ENCODE data around the gene CTNND2. TPM values are rescaled to one million over a fixed set of nuclear protein-coding genes. Genes with fewer than 3 reads are reported as not detected.

Gene CTNND2
- total and polyA plus RNA-seq, 2 donors (not counting 1 experiment from before 2014, with no cell fraction given), result not detected

- no peak for TF ChIP-seq EZH2 (IDR thresholded peaks at IDR 0.05; ENCODE audit: borderline replicate concordance, insufficient read depth, low read depth, low read length, poor library complexity, severe bottlenecking)
- TF ChIP-seq, protein P1, sequence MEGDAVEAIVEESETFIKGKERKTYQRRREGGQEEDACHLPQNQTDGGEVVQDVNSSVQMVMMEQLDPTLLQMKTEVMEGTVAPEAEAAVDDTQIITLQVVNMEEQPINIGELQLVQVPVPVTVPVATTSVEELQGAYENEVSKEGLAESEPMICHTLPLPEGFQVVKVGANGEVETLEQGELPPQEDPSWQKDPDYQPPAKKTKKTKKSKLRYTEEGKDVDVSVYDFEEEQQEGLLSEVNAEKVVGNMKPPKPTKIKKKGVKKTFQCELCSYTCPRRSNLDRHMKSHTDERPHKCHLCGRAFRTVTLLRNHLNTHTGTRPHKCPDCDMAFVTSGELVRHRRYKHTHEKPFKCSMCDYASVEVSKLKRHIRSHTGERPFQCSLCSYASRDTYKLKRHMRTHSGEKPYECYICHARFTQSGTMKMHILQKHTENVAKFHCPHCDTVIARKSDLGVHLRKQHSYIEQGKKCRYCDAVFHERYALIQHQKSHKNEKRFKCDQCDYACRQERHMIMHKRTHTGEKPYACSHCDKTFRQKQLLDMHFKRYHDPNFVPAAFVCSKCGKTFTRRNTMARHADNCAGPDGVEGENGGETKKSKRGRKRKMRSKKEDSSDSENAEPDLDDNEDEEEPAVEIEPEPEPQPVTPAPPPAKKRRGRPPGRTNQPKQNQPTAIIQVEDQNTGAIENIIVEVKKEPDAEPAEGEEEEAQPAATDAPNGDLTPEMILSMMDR (IDR thresholded peaks at IDR 0.05), result no peak
- Histone ChIP-seq H3K9ac (ENCODE audit: low read length) (no peak overlapping the region), H3K36me3 (replicated peaks in 1 of 2; ENCODE audit: control extremely low read depth in 1 of 2, control insufficient read depth in 1 of 2, extremely low read depth in 1 of 2, insufficient read depth in 2 of 2, low read length in 1 of 2) (no peaks in the 10 kb centered on the region), H3K27ac (ENCODE audit: low read length in 2 of 2) (no peak overlapping the region), H3K79me2 (ENCODE audit: control insufficient read depth, insufficient read depth, low read length) (no peaks in the 10 kb centered on the region), H3K9me3 (ENCODE audit: control extremely low read depth in 1 of 3, control insufficient read depth in 2 of 3, insufficient read depth in 1 of 3, low read length in 2 of 3) (no peaks in the 10 kb centered on the region), H2AFZ (ENCODE audit: insufficient read depth, low read depth, low read length, poor library complexity, severe bottlenecking) (no peak overlapping the region), H3K27me3 (replicated peaks in 1 of 4; ENCODE audit: control extremely low read depth in 1 of 4, control insufficient read depth in 3 of 4, insufficient read depth in 4 of 4, low read length in 3 of 4) (no peaks in the 10 kb centered on the region), H3K4me1 (ENCODE audit: control insufficient read depth in 2 of 2, insufficient read depth in 2 of 2, low read length in 2 of 2) (no peaks in the 10 kb centered on the region), H3K4me2 (replicated peaks; ENCODE audit: low read depth, low read length, poor library complexity, severe bottlenecking) (no peak overlapping the region), H3K4me3 (ENCODE audit: control extremely low read depth in 1 of 5, extremely low read depth in 1 of 5, insufficient read depth in 1 of 5, low read depth in 2 of 5, low read length in 4 of 5) (no peak overlapping the region), H4K20me1 (ENCODE audit: control insufficient read depth, insufficient read depth, low read length, poor library complexity, severe bottlenecking) (no peaks in the 10 kb centered on the region)
- intact Hi-C loops (cut with micrococcal nuclease), result no loop called here
- H3K27ac Mint-ChIP-seq, result no peak overlapping the region
- no peaks in the 10 kb centered on the region for H3K27me3 Mint-ChIP-seq
- H3K4me1 Mint-ChIP-seq, result no peaks in the 10 kb centered on the region
- no peak for DNase-seq
- WGBS (ENCODE audit: insufficient coverage), result 95% methylated on average over 6 of the region's 12 CpGs
- H3K4me3 Mint-ChIP-seq, result no peak overlapping the region
- ChIA-PET CTCF (no interaction called here), POLR2A (no interaction called here)
- no peaks in the 10 kb centered on the region for H3K9me3 Mint-ChIP-seq (ENCODE audit: insufficient read depth)
- no peak for ATAC-seq (ENCODE audit: low read depth)
These were observed 750.4 kb downstream of the CTNND2 start for GRCh38 chr5:11153670-11154382.

DNA sequence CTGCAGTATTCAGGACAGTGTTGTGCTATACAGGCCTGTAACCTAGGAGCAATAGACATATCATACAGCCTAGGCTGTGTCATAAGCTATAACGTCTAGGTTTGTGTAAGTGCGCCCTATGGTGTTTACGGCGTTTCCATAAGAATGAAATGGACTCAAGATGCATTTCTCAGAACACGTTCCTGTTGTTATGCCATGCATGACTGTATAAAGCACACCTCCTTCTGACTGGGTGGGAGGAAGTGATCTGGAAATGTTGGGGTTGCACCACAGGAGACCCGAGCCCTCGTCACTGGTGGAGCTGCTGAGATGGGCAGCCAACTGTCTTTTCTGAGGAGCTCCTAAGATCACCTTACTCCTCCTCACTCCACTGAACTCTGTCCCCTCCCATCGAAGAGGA is 751.9 kb downstream of the CTNND2 start:
- ATAC-seq (ENCODE audit: low read depth) (no peak), DNase-seq (no peak)
- Histone ChIP-seq H4K20me1 (ENCODE audit: control insufficient read depth, insufficient read depth, low read length, poor library complexity, severe bottlenecking) (no peaks in the 10 kb centered on the region), H3K36me3 (replicated peaks in 1 of 2; ENCODE audit: control extremely low read depth in 1 of 2, control insufficient read depth in 1 of 2, extremely low read depth in 1 of 2, insufficient read depth in 2 of 2, low read length in 1 of 2) (no peaks in the 10 kb centered on the region), H3K4me2 (replicated peaks; ENCODE audit: low read depth, low read length, poor library complexity, severe bottlenecking) (no peak overlapping the region), H3K79me2 (ENCODE audit: control insufficient read depth, insufficient read depth, low read length) (no peaks in the 10 kb centered on the region), H3K27me3 (replicated peaks in 1 of 4; ENCODE audit: control extremely low read depth in 1 of 4, control insufficient read depth in 3 of 4, insufficient read depth in 4 of 4, low read length in 3 of 4) (no peaks in the 10 kb centered on the region), H3K9ac (ENCODE audit: low read length) (no peak overlapping the region), H3K4me1 (ENCODE audit: control insufficient read depth in 2 of 2, insufficient read depth in 2 of 2, low read length in 2 of 2) (no peaks in the 10 kb centered on the region), H3K27ac (ENCODE audit: low read length in 2 of 2) (no peak overlapping the region), H3K4me3 (ENCODE audit: control extremely low read depth in 1 of 5, extremely low read depth in 1 of 5, insufficient read depth in 1 of 5, low read depth in 2 of 5, low read length in 4 of 5) (no peak overlapping the region), H3K9me3 (ENCODE audit: control extremely low read depth in 1 of 3, control insufficient read depth in 2 of 3, insufficient read depth in 1 of 3, low read length in 2 of 3) (no peaks in the 10 kb centered on the region), H2AFZ (ENCODE audit: insufficient read depth, low read depth, low read length, poor library complexity, severe bottlenecking) (no peak overlapping the region)
- Mint-ChIP-seq H3K27ac (no peak overlapping the region), H3K4me3 (no peak overlapping the region), H3K9me3 (ENCODE audit: insufficient read depth) (no peaks in the 10 kb centered on the region), H3K4me1 (no peaks in the 10 kb centered on the region), H3K27me3 (no peaks in the 10 kb centered on the region)
- intact Hi-C loops (cut with micrococcal nuclease), result no loop called here
- CTCF ChIA-PET, result no interaction called here
- no peak for TF ChIP-seq EZH2 (IDR thresholded peaks at IDR 0.05; ENCODE audit: borderline replicate concordance, insufficient read depth, low read depth, low read length, poor library complexity, severe bottlenecking)
- TF ChIP-seq, protein P1 (IDR thresholded peaks at IDR 0.05), result no peak
- WGBS (ENCODE audit: insufficient coverage), result 83% methylated on average over 2 of the region's 8 CpGs
- POLR2A ChIA-PET, result interaction anchor here (0.6 kb wide), 1 partner anchor 20 kb away, joined by 3 read pairs; no protein-coding TSS in a partner anchor
